Right kidney (tissue), 1 donor: ENCODE results near the gene NFIC.
"Not testable (repeated sequence)": the region's sequence is repeated elsewhere in the genome, so short reads cannot be mapped to it uniquely, and the experiment has no call there.

Source experiments
- DNase-seq: peaks from one replicate; pipeline ENCODE4 v3.0.0-alpha.2; 2016

The NFIC gene

GRCh38 chr19:3373971-3374368 lies 7.6 kb downstream of the NFIC start:
- no peak for DNase-seq

- DNase-seq = no peak
These were observed 8.2 kb downstream of the NFIC start for GRCh38 chr19:3374369-3375112.

DNA sequence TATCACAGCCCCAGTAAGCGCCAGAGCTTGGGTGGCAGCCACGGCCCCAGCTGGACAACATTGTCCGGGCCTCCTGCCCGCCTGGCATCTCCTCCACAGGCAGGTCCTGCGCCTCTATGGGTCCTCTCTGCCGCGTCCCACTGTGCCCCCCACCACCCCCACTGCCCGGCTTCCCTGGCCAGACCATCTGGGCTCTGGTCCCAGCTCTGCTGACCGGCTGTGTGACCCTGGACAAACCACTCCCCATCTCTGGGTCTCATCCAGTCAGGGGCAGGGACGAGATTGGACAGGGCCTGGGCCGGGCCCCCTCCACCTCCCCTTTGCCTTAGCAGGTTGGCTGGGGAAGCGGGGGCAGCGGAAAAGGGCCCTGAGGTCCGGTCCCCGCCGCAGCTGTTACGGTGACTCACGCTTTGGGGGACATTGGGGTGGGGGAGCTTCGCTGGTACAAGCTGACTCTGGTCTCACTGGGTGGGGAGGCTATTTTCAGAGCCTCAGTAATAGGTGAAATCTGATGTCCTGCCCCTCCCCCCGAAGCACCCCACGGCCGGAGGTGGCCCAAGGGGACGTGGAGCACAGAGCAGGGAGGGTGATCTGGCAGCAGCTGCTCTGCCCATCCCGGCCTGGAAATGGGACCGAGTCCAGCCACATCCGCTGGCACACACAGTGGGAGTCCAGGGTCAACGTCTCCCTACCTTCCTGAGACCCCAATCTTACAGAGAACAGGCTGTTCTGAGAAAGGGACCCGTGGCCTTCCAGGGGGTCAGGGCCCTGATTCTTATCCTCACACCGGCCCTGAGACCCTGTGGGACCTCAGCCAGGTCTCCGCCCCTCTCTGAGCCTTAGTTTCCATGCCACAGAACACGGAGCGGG lies 9.1 kb downstream of the NFIC start:
- DNase-seq = no peak

DNA sequence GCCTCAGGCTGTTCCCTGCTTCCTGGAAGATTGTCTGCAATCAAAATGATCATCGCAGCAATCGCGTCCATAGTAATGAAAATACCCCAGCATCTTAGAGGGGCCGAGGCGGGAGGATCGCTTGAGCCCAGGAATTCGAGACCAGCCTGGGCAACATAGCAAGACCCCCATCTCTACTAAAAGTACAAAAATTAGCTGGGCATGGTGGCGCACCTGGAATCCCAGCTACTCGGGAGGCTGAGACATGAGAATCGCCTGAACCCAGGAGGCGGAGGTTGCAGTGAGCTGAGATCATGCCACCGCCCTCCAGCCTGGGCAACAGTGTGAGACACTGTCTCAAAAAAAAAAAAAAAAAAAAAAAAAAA lies 9.7 kb downstream of the NFIC start:
- not testable (repeated sequence) for DNase-seq

GRCh38 chr19:3378352-3379150 lies 12.2 kb downstream of the NFIC start:
- DNase-seq = no peak

DNA sequence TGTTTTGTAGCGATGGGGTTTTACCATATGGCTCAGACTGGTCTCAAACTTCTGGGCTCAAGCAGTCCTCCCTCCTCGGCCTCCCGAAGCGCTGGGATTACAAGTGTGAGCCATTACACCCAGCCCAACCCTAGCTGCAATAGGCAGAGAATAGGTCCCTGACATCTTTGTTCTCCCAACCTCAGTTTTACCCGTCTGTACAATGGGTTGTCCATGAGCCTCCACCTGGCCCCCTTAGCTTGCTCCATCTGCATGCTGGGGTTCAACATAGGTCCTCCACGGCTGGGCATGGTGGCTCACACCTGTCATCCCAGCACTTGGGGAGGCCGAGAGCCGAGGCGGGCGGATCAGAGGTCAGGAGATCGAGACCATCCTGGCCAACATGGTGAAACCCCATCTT lies 14.4 kb downstream of the NFIC start:
- DNase-seq = no peak

DNA sequence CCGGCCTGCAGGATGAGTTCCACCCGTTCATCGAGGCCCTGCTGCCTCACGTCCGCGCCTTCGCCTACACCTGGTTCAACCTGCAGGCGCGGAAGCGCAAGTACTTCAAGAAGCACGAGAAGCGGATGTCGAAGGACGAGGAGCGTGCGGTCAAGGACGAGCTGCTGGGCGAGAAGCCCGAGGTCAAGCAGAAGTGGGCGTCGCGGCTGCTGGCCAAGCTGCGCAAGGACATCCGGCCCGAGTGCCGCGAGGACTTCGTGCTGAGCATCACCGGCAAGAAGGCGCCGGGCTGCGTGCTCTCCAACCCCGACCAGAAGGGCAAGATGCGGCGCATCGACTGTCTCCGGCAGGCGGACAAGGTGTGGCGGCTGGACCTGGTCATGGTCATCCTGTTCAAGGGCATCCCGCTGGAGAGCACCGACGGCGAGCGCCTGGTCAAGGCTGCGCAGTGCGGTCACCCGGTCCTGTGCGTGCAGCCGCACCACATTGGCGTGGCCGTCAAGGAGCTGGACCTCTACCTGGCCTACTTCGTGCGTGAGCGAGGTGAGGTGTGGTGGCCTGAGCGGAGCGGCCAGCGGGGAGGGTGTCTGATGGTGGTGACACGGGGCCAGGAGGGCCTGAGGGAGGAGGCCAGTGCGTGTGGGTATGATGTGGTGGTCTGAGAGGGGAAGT lies 15.5 kb downstream of the NFIC start:
- DNase-seq = no peak

GRCh38 chr19:3382460-3383100 lies 16.2 kb downstream of the NFIC start:
- DNase-seq = no peak

- no peak for DNase-seq
These were observed 16.8 kb downstream of the NFIC start for GRCh38 chr19:3383121-3383722.

DNA sequence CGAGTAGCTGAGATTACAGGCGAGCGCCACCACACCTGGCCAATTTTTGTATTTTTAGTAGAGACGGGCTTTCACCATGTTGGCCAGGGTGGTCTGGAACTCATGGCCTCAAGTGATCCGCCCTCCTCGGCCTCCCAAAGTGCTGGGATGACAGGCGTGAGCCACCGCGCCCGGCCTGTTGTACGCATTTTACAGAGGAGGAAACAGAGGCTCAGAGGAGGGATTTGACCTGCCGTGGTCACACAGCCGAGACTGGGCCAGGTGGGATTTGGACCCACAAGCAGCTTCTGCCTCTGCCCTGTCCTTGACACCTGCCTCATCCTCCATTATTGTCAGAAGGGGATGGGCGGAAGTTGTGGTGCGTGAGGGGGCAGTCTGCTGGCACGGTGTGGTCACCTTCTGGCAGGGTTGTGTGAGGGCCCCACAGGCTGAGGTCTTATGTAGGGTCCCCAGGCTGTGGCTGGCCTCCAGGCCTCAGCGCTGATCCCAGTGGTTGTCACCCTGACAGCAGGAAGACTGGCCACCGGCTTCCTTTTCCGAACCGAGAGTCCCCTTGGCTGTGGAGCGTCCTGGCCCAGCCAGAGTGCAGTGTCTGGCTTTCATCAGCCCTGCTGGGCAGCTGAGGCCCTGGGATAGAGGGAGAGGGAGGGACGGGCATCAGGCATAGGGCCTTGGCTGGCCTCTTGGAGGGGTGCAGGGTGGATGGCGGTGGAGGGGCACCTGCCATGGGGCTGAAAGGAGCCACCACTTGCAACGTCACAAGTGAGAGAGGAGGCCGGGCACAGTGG lies 20.3 kb downstream of the NFIC start:
- DNase-seq = no peak

DNA sequence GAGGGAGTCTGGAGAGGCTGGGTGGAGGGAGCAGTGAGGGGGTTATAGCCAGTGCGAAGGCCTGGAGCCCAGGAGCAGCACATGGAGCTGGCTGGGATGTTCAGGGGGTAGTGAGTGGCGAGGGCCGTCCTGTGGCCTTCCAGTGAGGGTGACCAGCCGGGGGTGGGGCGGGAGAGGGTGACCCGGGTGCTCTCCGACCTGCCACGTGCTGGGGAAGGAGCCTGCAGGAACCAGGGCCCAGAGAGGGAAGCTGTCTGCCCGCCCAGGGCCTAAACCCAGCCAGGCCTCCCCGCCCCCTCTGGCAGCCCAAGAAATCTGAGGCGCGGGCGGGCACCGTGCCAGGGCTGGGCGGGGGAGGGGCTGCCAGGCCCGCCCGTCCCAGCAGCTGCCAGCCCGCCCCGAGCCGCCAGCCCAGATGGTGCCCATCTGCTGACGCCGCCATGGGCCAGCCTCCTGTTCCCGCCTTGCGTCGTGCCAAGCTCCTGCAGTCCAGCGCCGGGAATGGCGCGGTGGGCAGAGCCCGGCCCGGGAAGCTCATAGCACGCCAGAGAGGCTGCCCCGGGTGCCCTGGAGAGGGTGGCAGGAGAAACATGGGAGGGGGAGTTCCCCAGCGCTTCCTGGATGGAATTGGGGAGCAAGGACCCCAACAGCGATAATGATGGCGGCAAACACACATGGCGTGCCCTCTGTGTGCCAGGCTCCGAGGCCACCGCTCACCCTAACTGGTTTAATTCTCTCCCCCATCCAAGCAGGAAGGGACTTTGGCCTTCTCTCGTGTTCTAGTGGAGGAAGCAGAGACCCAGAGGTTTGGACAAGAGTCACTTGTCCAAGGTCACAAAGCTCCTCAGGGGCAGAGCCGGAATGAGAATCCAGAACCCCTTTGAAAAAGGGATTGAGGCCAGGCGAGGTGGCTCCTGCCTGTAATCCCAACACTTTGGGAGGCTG lies 21.5 kb downstream of the NFIC start:
- no peak for DNase-seq

- DNase-seq = no peak
These were observed 23.0 kb downstream of the NFIC start for GRCh38 chr19:3389446-3389778.

GRCh38 chr19:3389876-3390371 lies 23.5 kb downstream of the NFIC start:
- peak; percentile 57 for DNase-seq

DNA sequence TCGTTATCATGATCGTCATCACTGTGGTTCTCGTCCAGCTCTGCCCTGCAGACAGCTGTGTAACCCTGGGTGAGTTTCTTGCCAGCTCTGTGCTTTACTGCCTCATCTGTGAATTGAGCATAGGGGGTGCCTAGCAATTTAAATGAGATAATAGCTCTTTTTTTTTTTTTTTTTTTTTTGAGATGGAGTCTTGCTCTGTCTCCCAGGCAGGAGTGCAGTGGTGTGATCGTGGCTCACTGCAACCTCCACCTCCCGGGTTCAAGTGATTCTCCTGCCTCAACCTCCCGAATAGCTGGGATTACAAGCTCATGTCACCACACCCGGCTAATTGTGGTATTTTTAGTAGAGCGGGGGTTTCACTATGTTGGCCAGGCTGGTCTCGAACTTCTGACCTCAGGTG lies 25.5 kb downstream of the NFIC start:
- not testable (repeated sequence) for DNase-seq

DNA sequence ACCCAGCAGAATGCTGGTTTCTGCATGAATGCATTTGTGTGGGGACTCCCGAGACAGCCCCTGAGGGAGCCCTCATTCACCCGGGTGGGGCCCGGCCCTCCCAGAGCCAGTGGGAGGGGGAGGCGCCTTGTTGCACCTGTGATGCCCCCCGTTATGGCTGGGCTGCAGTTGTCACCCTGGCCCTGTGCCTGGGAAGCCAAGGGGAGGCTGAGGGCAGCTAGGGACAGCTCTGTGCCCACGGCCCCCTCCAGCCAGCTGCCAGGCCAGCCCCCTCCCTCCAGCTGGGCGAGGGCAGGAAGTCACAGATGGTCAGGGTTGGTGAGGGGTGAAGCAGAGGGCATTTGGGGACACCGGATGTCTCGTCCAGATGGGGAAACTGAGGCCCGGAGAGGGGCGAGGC lies 26.1 kb downstream of the NFIC start:
- no peak for DNase-seq

DNA sequence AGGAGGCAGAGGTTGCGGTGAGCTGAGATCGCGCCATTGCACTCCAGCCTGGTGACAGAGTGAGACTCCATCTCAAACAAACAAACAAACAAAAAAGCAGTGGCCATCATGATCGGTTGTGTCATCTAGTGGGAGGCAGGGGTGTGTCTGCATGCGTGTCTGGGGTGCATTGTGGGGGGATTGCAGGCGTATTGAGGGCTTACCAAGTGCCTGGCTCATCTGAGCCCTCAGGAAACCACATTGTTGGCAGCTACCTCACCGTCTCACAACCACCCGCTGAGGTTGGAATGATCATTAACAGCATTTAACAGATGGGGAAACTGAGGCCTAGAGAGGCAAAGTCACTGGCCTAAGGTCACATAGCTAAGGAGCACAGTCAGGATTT lies 30.5 kb downstream of the NFIC start:
- DNase-seq = no peak

GRCh38 chr19:3397266-3398022 lies 31.1 kb downstream of the NFIC start:
- no peak for DNase-seq

DNA sequence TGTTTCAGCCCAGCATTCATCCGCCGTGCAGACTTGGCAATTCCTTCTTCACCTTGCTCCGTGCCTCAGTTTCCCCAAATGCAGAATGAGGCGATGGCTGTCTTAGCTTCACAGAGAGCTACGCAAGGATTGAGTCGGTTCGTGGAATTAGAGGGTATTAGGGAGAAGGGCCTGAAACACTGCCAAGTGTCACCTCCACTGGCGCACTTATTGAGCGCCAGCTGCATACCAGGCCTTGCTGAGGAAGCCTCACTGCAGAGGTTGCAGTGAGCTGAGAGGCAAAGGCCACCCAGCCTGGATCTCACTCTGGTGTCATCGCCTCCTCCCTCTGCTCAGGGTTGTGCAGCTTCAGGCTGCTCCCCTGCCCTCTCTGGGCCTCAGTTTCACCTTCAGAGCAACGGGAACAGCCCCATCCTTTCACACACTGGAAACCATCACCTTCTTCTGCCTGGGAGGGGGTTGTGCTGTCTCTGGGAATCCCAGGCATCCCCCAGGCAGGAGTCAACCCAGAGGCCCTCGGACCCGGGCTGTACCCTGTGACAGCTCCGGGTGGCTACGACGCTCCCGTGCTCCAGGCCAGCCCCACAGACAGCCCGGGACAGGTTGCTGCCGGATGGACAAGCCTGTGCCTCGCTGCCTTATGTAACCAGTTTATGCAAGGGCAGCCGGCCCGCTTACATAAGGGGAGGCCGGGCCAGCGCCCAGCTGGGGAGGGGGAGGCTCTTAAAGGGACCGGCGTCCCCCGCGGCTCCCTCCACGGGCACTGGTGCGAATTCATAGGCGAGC lies 31.9 kb downstream of the NFIC start:
- no peak for DNase-seq
